ENCODE measurements around the gene PLAAT3. TPM values are rescaled to one million over a fixed set of nuclear protein-coding genes. Genes with fewer than 3 reads are reported as not detected.

PLAAT3 gene
- total RNA-seq, 1 experiment from 2014 or later, result 0.48 TPM

DNA sequence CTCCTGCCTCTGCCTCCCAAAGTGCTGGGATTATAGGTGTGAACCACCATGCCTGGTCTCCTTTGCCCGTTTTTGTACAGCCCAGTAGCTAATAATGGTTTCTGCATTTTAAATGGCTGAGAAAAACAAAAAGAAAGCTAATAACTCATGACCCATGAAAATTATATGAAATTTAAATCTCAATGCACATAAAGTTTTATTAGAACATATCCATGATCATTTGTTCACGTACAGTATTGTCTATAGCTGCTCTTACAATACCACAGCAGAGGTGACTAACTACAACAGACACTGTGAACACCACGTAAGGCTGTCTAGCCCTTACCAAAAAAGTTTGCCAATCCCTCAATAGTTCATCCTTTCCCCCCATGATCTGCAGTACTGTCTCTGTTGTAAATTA lies 44.7 kb downstream of the PLAAT3 start:
- no peaks in the 10 kb centered on the region for H3K36me3 ChIP-seq (ENCODE audit: insufficient read depth, low read length)
- no peaks in the 10 kb centered on the region for H4K20me1 ChIP-seq (ENCODE audit: insufficient read depth, low read depth, low read length)
- H3K9me2 ChIP-seq (replicated peaks; ENCODE audit: insufficient read depth, low read length), result no peaks in the 10 kb centered on the region
- H3K9me3 ChIP-seq (ENCODE audit: low read length), result no peaks in the 10 kb centered on the region
- no peaks in the 10 kb centered on the region for H3K4me1 ChIP-seq (ENCODE audit: low read length)
- H2AFZ ChIP-seq (ENCODE audit: low read length), result no peak overlapping the region
- H3K4me2 ChIP-seq (ENCODE audit: low read depth, low read length, poor library complexity, severe bottlenecking), result no peak overlapping the region
- no peak overlapping the region for H3K9ac ChIP-seq (ENCODE audit: low read length)
- no peak overlapping the region for H3K27ac ChIP-seq (ENCODE audit: low read length)
- no peaks in the 10 kb centered on the region for H3K27me3 ChIP-seq (ENCODE audit: low read length)
- DNase-seq, result no peak
- H3K4me3 ChIP-seq (ENCODE audit: low read length), result no peak overlapping the region
- no peaks in the 10 kb centered on the region for H3K79me2 ChIP-seq (ENCODE audit: low read length)

DNA sequence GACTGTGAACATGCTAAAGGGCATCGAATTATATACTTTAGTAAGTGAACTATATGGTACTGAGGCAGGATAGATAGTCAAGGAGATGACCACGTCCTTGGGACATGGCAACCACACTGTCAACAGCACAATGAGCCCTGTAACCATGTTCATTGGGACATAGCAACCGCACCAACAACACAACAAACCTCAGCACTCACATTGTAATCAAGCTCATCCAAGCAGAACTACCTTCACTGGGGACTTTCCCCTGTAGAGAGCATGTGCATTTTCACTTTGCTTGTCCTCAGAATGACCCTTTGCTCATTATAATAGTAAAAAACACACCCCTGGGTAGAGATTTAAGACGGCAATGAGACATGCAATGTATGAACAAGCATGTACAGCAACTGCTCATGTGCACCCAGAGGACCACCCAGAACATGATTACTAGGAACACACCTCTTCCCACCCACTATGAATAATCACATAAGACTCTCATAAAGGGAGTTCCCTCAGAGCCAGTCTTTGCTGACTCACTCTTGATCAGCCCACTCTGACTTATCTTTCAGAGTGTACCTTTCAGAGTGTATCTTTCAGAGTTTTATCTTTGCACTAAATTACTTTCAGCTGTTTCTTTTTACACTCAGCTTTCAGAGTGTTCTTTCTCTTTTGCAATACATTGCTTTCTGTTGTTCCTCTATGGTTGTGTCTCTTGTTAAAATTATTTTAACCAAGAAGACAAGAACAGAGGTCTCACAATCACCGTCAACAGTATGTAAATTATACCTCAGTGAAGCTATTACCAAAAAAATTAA lies 47.0 kb downstream of the PLAAT3 start:
- Histone ChIP-seq H3K9me3 (ENCODE audit: low read length) (no peaks in the 10 kb centered on the region), H3K9ac (ENCODE audit: low read length) (no peak overlapping the region), H3K4me3 (ENCODE audit: low read length) (no peak overlapping the region), H3K27ac (ENCODE audit: low read length) (no peak overlapping the region), H4K20me1 (ENCODE audit: insufficient read depth, low read depth, low read length) (no peaks in the 10 kb centered on the region), H3K36me3 (ENCODE audit: insufficient read depth, low read length) (no peaks in the 10 kb centered on the region), H3K9me2 (replicated peaks; ENCODE audit: insufficient read depth, low read length) (no peaks in the 10 kb centered on the region), H3K27me3 (ENCODE audit: low read length) (no peaks in the 10 kb centered on the region), H2AFZ (ENCODE audit: low read length) (no peak overlapping the region), H3K79me2 (ENCODE audit: low read length) (no peaks in the 10 kb centered on the region), H3K4me2 (ENCODE audit: low read depth, low read length, poor library complexity, severe bottlenecking) (no peak overlapping the region), H3K4me1 (ENCODE audit: low read length) (no peaks in the 10 kb centered on the region)
- no peak for DNase-seq

DNA sequence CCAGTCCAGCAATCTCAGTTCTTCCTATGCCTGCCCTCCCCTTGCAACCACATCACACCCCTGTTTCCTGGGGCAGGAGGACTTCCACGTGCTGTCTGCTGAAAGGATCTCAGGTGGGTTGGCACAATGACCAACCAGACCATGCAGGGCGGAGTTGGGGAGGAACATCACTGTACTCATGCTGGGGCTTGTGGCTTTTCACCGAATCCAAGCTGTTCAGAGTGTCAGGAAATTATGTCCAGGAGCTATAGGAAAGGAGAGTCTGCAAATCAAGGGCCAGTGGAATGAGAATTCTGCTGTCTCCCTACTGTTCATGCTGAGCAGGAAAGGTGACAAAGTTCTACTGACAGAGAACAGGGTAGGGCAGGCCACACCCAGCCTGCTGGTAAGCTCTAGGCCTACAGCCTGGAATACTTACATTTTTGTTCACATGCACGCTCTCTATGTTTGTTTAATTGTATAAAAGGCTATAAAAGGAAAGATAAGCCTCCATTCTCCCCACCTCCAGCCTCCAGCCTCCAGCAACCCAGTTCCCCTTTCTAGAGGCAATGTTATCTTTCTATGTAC lies 49.4 kb downstream of the PLAAT3 start:
- DNase-seq, result no peak
- H3K9me2 ChIP-seq (replicated peaks; ENCODE audit: insufficient read depth, low read length), result no peaks in the 10 kb centered on the region
- no peak overlapping the region for H2AFZ ChIP-seq (ENCODE audit: low read length)
- no peak overlapping the region for H3K4me3 ChIP-seq (ENCODE audit: low read length)
- no peaks in the 10 kb centered on the region for H3K9me3 ChIP-seq (ENCODE audit: low read length)
- no peaks in the 10 kb centered on the region for H3K36me3 ChIP-seq (ENCODE audit: insufficient read depth, low read length)
- H3K27ac ChIP-seq (ENCODE audit: low read length), result no peak overlapping the region
- H4K20me1 ChIP-seq (ENCODE audit: insufficient read depth, low read depth, low read length), result no peaks in the 10 kb centered on the region
- H3K9ac ChIP-seq (ENCODE audit: low read length), result no peak overlapping the region
- no peak overlapping the region for H3K4me2 ChIP-seq (ENCODE audit: low read depth, low read length, poor library complexity, severe bottlenecking)
- H3K79me2 ChIP-seq (ENCODE audit: low read length), result no peaks in the 10 kb centered on the region
- H3K27me3 ChIP-seq (ENCODE audit: low read length), result no peaks in the 10 kb centered on the region
- H3K4me1 ChIP-seq (ENCODE audit: low read length), result no peaks in the 10 kb centered on the region

DNA sequence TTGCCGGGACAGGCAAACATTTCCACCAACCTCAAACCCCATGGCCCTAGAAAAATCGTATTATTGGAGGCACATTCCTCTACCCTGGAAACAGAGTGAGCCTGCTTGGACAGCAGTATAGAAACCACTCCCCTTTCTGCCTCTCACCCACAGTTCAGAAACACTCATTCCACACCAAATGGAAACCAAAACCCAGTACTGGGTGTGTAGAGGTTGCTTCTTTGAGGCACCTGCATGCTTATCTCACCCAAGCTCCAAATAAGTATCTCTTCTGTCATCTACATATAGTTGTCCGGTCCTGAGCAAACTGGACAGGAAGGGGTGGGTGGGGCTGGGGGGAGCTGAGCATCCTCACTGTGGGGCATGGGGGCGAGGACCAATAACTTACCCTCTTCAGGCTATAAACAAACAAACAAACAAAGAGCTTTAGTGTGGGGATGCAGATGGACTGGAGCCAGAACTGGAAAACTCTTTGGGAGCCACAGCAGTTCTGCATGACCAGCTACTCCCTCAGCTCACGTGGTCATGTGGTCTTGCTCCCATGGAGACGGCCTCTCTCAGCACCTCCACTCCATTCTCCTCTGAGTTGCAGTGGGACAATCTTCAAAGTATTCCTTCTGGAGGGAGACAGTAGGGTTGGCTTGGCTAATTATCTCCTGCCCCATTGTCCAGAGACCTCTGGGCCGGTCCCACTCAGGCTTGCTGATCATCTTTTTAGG lies 50.0 kb downstream of the PLAAT3 start:
- Histone ChIP-seq H3K9me2 (replicated peaks; ENCODE audit: insufficient read depth, low read length) (no peaks in the 10 kb centered on the region), H3K27me3 (ENCODE audit: low read length) (no peaks in the 10 kb centered on the region), H4K20me1 (ENCODE audit: insufficient read depth, low read depth, low read length) (no peaks in the 10 kb centered on the region), H3K4me3 (ENCODE audit: low read length) (no peak overlapping the region), H3K4me1 (ENCODE audit: low read length) (no peaks in the 10 kb centered on the region), H3K36me3 (ENCODE audit: insufficient read depth, low read length) (no peaks in the 10 kb centered on the region), H3K9ac (ENCODE audit: low read length) (no peak overlapping the region), H3K79me2 (ENCODE audit: low read length) (no peaks in the 10 kb centered on the region), H3K9me3 (ENCODE audit: low read length) (no peaks in the 10 kb centered on the region), H2AFZ (ENCODE audit: low read length) (no peak overlapping the region), H3K4me2 (ENCODE audit: low read depth, low read length, poor library complexity, severe bottlenecking) (no peak overlapping the region), H3K27ac (ENCODE audit: low read length) (no peak overlapping the region)
- no peak for DNase-seq

GRCh38 chr11:63563201-63564055 lies 50.8 kb downstream of the PLAAT3 start, which contains the start of gene PLAAT2:
PLAAT2 (minus strand) TSS chr11:63563379; CDS start chr11:63563324, 55 bp downstream.
- no peak within 1 kb of the TSS for H3K27ac ChIP-seq (ENCODE audit: low read length)
- H4K20me1 ChIP-seq (ENCODE audit: insufficient read depth, low read depth, low read length), result no peaks in the 10 kb centered on the region
- DNase-seq, result no peak
- H3K27me3 ChIP-seq (ENCODE audit: low read length), result no peaks in the 10 kb centered on the region
- H3K9me2 ChIP-seq (replicated peaks; ENCODE audit: insufficient read depth, low read length), result no peaks in the 10 kb centered on the region
- H3K9ac ChIP-seq (ENCODE audit: low read length), result no peak within 1 kb of the TSS
- no peaks in the 10 kb centered on the region for H3K4me1 ChIP-seq (ENCODE audit: low read length)
- H3K79me2 ChIP-seq (ENCODE audit: low read length), result no peaks in the 10 kb centered on the region
- H3K36me3 ChIP-seq (ENCODE audit: insufficient read depth, low read length), result no peaks in the 10 kb centered on the region
- no peak within 1 kb of the TSS for H3K4me3 ChIP-seq (ENCODE audit: low read length)
- no peak within 1 kb of the TSS for H2AFZ ChIP-seq (ENCODE audit: low read length)
- no peaks in the 10 kb centered on the region for H3K9me3 ChIP-seq (ENCODE audit: low read length)
- no peak within 1 kb of the TSS for H3K4me2 ChIP-seq (ENCODE audit: low read depth, low read length, poor library complexity, severe bottlenecking)

DNA sequence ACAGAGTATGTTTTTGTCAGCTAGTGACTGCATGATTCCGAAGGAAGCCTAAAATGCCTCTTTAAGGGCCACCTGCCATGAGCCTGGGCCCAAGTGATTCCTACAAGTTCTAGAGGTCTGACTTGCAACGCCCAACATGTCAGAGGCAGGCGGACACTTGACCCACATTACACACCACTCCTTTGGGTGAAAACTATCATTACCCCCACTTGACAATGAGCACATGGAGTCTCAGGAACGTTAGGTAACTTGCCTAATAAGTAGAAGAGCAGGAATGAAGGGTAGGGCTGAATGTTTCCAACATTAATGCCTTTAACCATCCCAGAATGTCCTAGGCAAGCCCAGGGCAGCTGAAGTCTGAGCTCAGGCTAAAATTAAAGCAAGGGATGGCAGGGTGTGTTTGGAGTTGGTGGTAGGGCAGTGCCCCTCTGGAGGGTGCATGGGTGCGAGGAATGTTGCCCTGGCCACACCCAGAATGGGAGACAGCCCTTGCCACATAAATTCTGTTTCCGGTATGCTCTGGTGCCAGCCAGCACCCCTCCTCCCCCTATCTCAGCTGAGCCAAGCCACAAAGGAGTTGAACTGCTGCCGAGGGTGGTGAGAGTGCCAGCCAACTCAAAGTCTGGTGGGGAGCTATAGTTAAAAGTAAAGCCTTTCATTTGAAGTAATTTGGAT lies 53.6 kb downstream of the PLAAT3 start:
- no peak for DNase-seq
- no peak overlapping the region for H3K4me2 ChIP-seq (ENCODE audit: low read depth, low read length, poor library complexity, severe bottlenecking)
- H3K27me3 ChIP-seq (ENCODE audit: low read length), result no peaks in the 10 kb centered on the region
- no peaks in the 10 kb centered on the region for H3K9me2 ChIP-seq (replicated peaks; ENCODE audit: insufficient read depth, low read length)
- H3K36me3 ChIP-seq (ENCODE audit: insufficient read depth, low read length), result no peaks in the 10 kb centered on the region
- H3K79me2 ChIP-seq (ENCODE audit: low read length), result no peaks in the 10 kb centered on the region
- no peaks in the 10 kb centered on the region for H3K9me3 ChIP-seq (ENCODE audit: low read length)
- H3K27ac ChIP-seq (ENCODE audit: low read length), result no peak overlapping the region
- H3K4me3 ChIP-seq (ENCODE audit: low read length), result no peak overlapping the region
- no peak overlapping the region for H2AFZ ChIP-seq (ENCODE audit: low read length)
- no peak overlapping the region for H3K9ac ChIP-seq (ENCODE audit: low read length)
- no peaks in the 10 kb centered on the region for H4K20me1 ChIP-seq (ENCODE audit: insufficient read depth, low read depth, low read length)
- no peaks in the 10 kb centered on the region for H3K4me1 ChIP-seq (ENCODE audit: low read length)

GRCh38 chr11:63558459-63559157 lies 55.6 kb downstream of the PLAAT3 start:
- DNase-seq, result no peak
- Histone ChIP-seq H2AFZ (ENCODE audit: low read length) (no peak overlapping the region), H4K20me1 (ENCODE audit: insufficient read depth, low read depth, low read length) (no peaks in the 10 kb centered on the region), H3K36me3 (ENCODE audit: insufficient read depth, low read length) (no peaks in the 10 kb centered on the region), H3K4me1 (ENCODE audit: low read length) (no peaks in the 10 kb centered on the region), H3K27ac (ENCODE audit: low read length) (no peak overlapping the region), H3K9me3 (ENCODE audit: low read length) (no peaks in the 10 kb centered on the region), H3K4me2 (ENCODE audit: low read depth, low read length, poor library complexity, severe bottlenecking) (no peak overlapping the region), H3K9ac (ENCODE audit: low read length) (no peak overlapping the region), H3K27me3 (ENCODE audit: low read length) (no peaks in the 10 kb centered on the region), H3K79me2 (ENCODE audit: low read length) (no peaks in the 10 kb centered on the region), H3K4me3 (ENCODE audit: low read length) (no peak overlapping the region), H3K9me2 (replicated peaks; ENCODE audit: insufficient read depth, low read length) (no peaks in the 10 kb centered on the region)

Measured in Karpas-422 (cell line).